ENCODE results near the gene SRL.

SRL gene

DNA sequence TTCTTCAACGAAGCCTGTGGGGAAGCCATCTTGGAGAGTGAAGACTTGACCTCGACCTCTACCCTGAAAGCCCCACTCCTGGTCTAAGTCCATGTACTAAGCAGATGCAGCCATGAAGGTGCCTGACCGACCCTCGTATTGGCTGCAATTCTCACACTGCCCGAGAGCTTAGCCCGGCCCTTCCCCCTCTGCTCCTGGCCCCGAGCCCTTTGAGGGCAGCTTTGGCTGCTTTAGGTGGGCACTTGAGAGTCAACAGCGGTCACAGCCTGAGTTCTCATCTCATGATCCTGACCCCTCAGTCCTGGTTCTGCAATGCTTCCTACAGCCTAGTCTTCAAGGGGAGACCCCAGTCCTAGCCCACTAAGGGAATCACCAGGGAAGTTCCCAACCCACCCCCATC, 35.9 kb downstream of the SRL start:
- no peak overlapping the region for H2AFZ ChIP-seq (ENCODE audit: low read length)
- peaks cover 66% of the 10 kb centered on the region for H3K27me3 ChIP-seq (replicated peaks; ENCODE audit: insufficient read depth, low read length)
- no peaks in the 10 kb centered on the region for H3K36me3 ChIP-seq (replicated peaks; ENCODE audit: insufficient read depth, low read length)
- H3K9me2 ChIP-seq (replicated peaks; ENCODE audit: insufficient read depth, low read length): no peaks in the 10 kb centered on the region
- TF ChIP-seq EZH2phosphoT487 (IDR thresholded peaks at IDR 0.05; ENCODE audit: low read length) (no peak), EZH2 (optimal IDR thresholded peaks at IDR 0.05; ENCODE audit: low read depth, low read length) (no peak)
- TF ChIP-seq, protein P1, sequence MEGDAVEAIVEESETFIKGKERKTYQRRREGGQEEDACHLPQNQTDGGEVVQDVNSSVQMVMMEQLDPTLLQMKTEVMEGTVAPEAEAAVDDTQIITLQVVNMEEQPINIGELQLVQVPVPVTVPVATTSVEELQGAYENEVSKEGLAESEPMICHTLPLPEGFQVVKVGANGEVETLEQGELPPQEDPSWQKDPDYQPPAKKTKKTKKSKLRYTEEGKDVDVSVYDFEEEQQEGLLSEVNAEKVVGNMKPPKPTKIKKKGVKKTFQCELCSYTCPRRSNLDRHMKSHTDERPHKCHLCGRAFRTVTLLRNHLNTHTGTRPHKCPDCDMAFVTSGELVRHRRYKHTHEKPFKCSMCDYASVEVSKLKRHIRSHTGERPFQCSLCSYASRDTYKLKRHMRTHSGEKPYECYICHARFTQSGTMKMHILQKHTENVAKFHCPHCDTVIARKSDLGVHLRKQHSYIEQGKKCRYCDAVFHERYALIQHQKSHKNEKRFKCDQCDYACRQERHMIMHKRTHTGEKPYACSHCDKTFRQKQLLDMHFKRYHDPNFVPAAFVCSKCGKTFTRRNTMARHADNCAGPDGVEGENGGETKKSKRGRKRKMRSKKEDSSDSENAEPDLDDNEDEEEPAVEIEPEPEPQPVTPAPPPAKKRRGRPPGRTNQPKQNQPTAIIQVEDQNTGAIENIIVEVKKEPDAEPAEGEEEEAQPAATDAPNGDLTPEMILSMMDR (IDR thresholded peaks at IDR 0.05; ENCODE audit: low read length): no peak
- no peaks in the 10 kb centered on the region for H3K79me2 ChIP-seq (ENCODE audit: low read length)
- no peak overlapping the region for H3K4me3 ChIP-seq (ENCODE audit: low read length)
- no peak overlapping the region for H3K27ac ChIP-seq (ENCODE audit: low read length)
- no peaks in the 10 kb centered on the region for H3F3A ChIP-seq (ENCODE audit: insufficient read depth, low read length)
- H3K9ac ChIP-seq (ENCODE audit: low read length): no peak overlapping the region
- H3K9me3 ChIP-seq (replicated peaks; ENCODE audit: insufficient read depth, low read length): no peaks in the 10 kb centered on the region
- no peak overlapping the region for H3K4me2 ChIP-seq (ENCODE audit: low read depth, low read length)
- no peaks in the 10 kb centered on the region for H4K20me1 ChIP-seq (ENCODE audit: insufficient read depth, low read length)
- no peak for DNase-seq
- no peaks in the 10 kb centered on the region for H3K4me1 ChIP-seq (ENCODE audit: low read length)

DNA sequence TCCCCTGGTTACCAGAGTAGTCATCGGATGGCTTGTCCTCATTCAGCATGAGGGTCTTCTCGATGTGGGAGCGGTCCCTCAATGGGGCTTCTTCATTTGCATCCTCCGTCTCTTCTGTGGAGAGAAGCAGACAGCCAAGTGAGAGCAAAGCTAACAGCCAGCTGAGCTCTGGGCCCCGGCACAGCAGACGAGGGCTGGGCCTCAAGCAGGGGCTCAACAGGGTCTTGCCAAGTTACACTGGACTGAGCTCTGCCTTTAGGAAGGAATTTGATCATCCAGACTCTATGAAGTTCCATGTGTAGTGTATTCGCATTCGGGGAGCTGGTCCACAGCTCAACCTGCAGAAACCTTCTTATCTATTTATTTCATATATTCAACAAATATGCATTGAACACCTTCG, 37.4 kb downstream of the SRL start:
- no peaks in the 10 kb centered on the region for H3F3A ChIP-seq (ENCODE audit: insufficient read depth, low read length)
- peaks cover 53% of the 10 kb centered on the region for H3K27me3 ChIP-seq (replicated peaks; ENCODE audit: insufficient read depth, low read length)
- no peaks in the 10 kb centered on the region for H3K9me3 ChIP-seq (replicated peaks; ENCODE audit: insufficient read depth, low read length)
- H3K27ac ChIP-seq (ENCODE audit: low read length): no peak overlapping the region
- H2AFZ ChIP-seq (ENCODE audit: low read length): no peak overlapping the region
- no peak for DNase-seq
- peaks cover 4% of the 10 kb centered on the region; the same call in 1 of the 2 replicates for H3K4me1 ChIP-seq (ENCODE audit: low read length)
- no peaks in the 10 kb centered on the region for H3K36me3 ChIP-seq (replicated peaks; ENCODE audit: insufficient read depth, low read length)
- H3K4me3 ChIP-seq (ENCODE audit: low read length): no peak overlapping the region
- no peak overlapping the region for H3K9ac ChIP-seq (ENCODE audit: low read length)
- H3K4me2 ChIP-seq (ENCODE audit: low read depth, low read length): no peak overlapping the region
- H3K9me2 ChIP-seq (replicated peaks; ENCODE audit: insufficient read depth, low read length): no peaks in the 10 kb centered on the region
- H3K79me2 ChIP-seq (ENCODE audit: low read length): no peaks in the 10 kb centered on the region
- no peaks in the 10 kb centered on the region for H4K20me1 ChIP-seq (ENCODE audit: insufficient read depth, low read length)
- TF ChIP-seq EZH2phosphoT487 (IDR thresholded peaks at IDR 0.05; ENCODE audit: low read length) (no peak), EZH2 (optimal IDR thresholded peaks at IDR 0.05; ENCODE audit: low read depth, low read length) (no peak)
- TF ChIP-seq, protein P1 (IDR thresholded peaks at IDR 0.05; ENCODE audit: low read length): no peak

DNA sequence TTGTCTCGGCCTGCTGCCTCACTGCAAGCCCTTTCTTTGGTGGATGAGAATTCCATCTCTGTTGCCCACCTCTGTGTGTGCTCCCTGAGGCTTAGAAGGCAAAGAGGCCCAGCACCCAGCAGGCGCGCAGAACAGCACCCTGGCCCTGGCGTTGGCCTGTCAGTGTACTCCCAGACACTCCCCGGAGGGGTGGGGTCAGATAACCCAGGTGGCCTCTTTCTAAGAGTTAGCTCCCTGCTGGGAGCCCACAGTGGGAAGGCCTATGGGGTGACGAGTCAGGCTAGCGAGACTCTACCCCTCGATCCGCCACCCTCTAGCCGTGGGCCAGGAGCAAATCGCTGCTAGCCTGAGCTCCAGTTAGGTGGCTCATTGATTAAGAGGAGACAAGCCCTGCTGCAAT, 38.1 kb downstream of the SRL start:
- no peaks in the 10 kb centered on the region for H4K20me1 ChIP-seq (ENCODE audit: insufficient read depth, low read length)

More for the DNA sequence above, 38.1 kb downstream of the SRL start:
- H3K4me1 ChIP-seq (ENCODE audit: low read length): peaks cover 4% of the 10 kb centered on the region; the same call in 1 of the 2 replicates
- no peak for DNase-seq
- no peak overlapping the region for H3K4me3 ChIP-seq (ENCODE audit: low read length)
- H3K27ac ChIP-seq (ENCODE audit: low read length): no peak overlapping the region
- H3K9me2 ChIP-seq (replicated peaks; ENCODE audit: insufficient read depth, low read length): no peaks in the 10 kb centered on the region
- peaks cover 47% of the 10 kb centered on the region for H3K27me3 ChIP-seq (replicated peaks; ENCODE audit: insufficient read depth, low read length)
- H3F3A ChIP-seq (ENCODE audit: insufficient read depth, low read length): no peaks in the 10 kb centered on the region
- no peaks in the 10 kb centered on the region for H3K36me3 ChIP-seq (replicated peaks; ENCODE audit: insufficient read depth, low read length)
- H3K9ac ChIP-seq (ENCODE audit: low read length): no peak overlapping the region
- no peak overlapping the region for H3K4me2 ChIP-seq (ENCODE audit: low read depth, low read length)
- TF ChIP-seq, protein P1 (IDR thresholded peaks at IDR 0.05; ENCODE audit: low read length): no peak
- TF ChIP-seq EZH2 (optimal IDR thresholded peaks at IDR 0.05; ENCODE audit: low read depth, low read length) (no peak), EZH2phosphoT487 (IDR thresholded peaks at IDR 0.05; ENCODE audit: low read length) (no peak)
- H2AFZ ChIP-seq (ENCODE audit: low read length): no peak overlapping the region
- no peaks in the 10 kb centered on the region for H3K79me2 ChIP-seq (ENCODE audit: low read length)
- no peaks in the 10 kb centered on the region for H3K9me3 ChIP-seq (replicated peaks; ENCODE audit: insufficient read depth, low read length)

Data from MM.1S (cell line).